RPMI7951 (cell line): ENCODE results near the gene PPIL3. TPM values are rescaled to one million over a fixed set of nuclear protein-coding genes. Genes with fewer than 3 reads are reported as not detected.

Experiments used
- DNase-seq: peaks from one replicate; pipeline ENCODE4 v3.0.0-alpha.2; 2012; ENCODE audit warnings: low read depth
- total RNA-seq: library from RNA; depleted of rRNA; stranded (reverse); fragments of >200 nt; shearing (Covaris generic); gene quantifications from 2 replicates; pipeline ENCODE4 v1.2.3, GENCODE V29; 2014

The PPIL3 gene
- total RNA-seq, 1 experiment from 2014 or later, result 71.6 TPM

DNA sequence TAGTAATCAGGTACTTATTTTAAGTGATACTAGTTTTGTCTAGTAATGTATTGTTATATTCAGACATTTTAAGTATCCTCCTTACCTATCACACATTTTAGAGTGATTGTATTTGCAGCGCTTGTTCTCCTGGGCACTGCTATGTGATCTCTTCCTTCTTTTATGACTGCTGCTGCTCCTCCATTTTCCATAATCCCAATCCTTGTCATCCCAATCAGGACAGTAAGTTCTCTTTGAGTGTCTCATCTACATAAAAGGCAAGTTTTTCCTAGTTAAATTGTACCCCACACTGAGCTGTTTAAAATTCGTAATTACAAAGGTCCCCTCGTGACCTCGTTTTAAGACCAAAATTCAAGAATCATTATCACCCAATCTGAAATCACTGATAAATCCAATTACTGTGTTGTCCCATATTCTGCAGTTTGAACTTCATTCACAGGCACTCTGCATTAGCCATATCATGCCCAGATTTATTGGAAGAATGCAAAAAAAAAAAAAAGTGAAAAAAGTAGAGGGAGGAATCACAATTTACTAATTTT is 27.2 kb downstream of the PPIL3 start:
- DNase-seq, result no peak

DNA sequence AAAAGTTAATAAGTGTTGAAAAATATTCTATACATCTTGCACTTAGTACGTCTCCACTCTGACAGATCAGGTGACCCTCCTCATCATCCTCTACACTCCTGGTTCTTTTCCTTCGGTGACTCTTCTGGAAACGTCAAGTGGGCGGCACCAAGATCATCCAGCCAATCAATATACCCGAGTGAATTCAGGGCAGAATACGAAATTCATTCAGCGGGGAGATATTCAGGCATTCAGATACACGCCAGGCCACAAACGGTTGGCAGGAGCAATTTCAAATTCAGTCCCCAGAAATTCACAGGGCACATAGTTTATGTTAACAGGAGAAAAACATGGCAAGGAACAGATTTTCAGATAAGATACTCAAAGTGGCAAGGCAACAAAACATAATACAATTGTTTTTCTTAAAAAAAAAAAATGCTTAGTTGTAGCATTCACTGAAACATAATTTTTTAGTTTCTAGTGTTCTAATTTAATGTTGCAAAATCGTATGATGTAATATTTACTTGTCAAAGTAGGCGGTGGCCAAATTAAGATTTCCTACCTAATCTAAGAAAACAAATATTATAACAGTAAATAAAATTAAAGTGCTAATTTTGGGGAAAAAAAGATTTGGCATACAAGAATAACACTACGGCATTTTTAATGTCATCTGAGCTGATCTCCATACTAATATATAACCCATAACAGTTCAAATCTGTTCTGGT is 28.6 kb downstream of the PPIL3 start:
- peak; percentile 15 for DNase-seq

DNA sequence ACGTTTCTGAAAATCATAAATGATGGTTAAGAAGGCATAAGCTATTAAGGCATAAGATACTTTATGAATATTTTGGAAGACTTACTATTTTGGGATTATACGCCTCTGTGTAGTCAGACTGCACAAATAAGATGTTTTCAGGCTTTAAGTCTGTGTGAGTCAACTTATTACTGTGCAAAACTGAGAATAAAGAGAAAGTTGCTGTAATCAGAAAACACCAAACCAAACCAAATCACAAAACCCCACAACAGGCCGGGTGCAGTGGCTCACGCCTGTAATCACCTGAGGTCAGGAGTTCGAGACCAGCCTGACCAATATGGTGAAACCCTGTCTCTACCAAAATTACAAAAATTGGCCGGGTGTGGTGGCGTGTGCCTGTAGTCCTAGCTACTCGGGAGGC is 32.1 kb downstream of the PPIL3 start:
- no peak for DNase-seq

DNA sequence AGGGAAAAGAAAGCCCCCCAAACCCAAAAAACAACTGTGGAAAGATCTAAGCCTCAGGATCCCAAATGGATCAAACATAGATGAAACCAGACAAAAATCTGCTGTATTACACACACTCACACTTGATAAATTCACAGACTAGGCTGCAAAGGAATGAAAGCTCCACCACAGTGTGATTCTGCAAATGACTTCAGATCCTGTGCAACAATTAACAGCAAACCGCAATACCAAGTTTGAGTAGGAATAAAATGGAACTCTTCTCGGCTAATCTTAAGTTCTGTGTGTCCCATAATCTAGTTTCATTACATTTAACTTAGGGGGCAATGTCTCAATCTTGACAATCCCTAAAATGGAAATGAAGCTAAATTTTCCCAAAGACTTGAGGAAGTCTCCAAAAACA is 36.3 kb downstream of the PPIL3 start:
- no peak for DNase-seq

GRCh38 chr2:200851398-200852248 is 37.3 kb downstream of the PPIL3 start:
- no peak for DNase-seq

DNA sequence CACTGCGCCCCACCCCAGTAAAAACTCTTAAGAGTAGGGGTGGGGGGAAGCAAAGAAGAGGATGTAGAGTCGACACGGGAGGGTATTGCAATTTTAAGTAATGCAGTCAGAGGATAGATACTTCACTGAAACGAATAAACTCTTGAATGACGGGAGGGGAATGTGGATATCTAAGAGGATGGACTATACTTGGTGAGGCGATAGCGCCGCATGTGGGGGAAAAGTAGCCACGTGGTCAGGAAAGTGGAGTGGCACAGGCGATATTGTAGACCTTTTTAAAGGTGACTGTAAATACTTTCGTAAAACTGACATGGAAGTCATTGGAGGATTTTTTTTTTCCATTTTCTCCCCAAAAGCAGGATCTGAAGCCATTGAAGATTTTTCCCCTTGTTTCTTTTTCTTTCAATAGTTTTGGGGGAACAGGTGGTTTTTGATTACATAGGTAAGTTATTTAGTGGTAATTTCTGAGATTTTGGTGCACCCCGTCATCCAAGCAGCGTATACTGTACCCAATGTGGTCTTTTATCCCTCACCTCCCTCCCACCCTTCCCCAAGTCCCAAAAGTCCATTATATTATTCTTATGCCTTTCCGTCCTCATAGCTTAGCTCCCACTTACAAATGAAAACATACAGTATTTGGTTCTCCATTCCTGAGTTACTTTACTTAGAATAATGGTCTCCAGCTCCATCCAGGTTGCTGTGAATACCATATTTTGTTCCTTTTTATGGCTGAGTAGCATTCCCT is 38.2 kb downstream of the PPIL3 start:
- no peak for DNase-seq

GRCh38 chr2:200847939-200848338 is 40.9 kb downstream of the PPIL3 start:
- DNase-seq, result no peak

DNA sequence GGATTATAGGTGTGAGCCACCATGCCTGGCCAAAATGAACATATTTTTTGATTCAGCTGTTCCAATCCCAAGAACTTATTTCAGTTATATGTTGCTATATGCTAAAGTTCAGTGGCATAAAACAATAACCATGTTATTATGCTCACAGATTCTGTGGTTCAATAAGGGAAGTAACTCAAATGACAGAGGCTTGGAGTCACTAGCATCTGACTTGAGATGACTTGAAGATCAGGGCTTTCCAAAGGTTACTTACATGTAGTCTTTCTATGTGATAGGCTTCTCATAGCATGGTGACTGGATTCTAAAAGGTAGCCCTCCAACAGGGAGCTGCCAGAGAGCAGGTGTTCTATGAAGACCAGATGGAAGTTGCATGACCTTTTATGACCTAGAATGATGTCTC is 41.6 kb downstream of the PPIL3 start:
- no peak for DNase-seq

DNA sequence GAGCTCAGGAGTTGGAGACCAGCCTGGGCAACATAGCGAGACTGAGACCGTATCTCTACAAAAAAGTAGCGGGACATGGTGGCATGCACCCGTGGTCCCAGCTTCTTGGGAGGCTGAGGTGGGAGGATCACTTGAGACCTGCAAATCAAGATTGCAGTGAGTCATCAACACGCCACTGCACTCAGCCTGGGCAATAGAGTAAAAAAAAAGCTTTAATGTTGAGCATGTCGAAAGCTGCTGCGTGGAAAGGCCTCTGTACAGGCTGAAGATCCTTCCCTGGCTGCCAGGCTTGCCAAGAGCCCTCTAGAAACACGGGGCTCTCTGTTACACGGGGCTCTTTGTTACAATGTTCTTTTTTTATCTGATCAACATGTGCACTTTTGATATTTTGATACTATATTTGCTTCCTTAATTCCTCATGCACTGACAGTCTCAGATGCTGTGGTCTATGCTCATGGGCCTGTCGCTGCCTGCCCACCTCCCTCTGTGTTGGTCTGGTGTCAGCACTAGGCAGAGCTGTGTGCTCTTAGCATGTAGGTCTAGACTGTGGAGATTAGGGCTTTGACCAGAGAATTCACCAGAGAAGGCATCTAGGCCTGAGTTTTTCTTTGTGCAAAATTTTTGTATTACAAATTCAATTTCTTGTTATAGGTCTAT is 43.1 kb downstream of the PPIL3 start:
- DNase-seq, result no peak

GRCh38 chr2:200845194-200845593 is 43.7 kb downstream of the PPIL3 start:
- DNase-seq, result no peak

DNA sequence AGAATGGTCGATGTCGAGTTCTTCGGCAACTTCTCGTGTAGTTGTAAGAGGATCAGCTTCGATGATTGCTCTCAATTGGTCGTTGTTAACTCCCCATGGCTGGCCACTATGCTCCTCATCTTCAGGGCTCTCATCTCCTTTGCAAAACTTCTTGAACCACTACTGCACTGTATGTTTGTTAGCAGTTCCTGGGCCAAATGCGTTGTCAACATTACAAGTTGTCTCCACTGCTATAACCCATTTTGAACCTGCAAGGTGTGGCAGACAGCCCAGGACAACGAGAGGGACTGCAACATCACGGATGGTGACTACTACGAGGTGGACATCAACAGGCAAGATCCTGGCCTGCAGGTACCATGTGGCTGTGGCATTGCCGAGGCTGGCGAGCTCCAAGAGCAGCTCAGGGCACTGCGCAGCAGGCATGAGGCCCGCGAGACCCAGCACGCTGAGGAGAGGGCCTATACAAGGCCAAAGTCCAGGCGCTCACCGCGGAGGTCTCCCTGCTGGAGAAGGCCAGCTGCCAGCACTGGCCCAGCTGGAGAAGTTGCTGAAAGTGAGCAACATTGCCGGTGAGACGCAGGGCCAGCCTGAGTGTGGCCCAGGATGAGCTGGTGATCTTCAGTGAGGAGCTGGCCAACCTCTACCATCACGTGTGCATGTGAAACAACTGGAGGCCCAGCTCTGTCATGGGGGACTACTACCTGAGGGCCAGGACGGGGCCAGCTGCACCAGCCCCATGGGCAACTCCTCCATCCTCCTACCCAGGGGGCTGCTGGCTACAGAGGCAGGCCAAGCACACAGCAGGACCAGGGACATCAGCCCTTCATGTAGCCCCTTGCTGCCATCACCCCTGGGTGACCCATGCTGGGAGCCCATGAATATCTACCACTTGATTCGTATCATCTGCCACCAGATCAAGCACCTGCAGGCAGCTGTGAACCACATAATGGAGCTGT is 44.6 kb downstream of the PPIL3 start:
- DNase-seq, result no peak

DNA sequence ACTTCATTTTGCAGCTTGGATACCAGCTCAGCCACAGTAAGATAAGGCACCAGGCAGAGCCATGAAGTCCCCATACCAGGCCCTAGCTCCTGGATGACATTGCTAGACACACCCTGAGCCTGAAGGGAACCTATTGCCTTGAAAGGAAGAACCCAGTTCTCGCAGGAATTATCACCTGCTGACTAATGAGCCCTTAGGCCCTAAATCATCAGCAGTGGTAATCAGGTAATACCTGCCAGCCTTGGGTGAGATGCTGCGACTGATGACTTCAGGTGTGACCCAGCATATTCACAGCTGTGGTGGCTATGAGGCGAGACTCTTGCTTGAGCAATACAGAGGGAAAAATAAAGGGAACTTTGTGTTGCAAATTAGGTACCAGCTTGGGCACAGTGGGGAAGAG is 49.4 kb downstream of the PPIL3 start:
- DNase-seq, result no peak

- no peak for DNase-seq
Measured at GRCh38 chr2:200834701-200835100, 54.2 kb downstream of the PPIL3 start.

DNA sequence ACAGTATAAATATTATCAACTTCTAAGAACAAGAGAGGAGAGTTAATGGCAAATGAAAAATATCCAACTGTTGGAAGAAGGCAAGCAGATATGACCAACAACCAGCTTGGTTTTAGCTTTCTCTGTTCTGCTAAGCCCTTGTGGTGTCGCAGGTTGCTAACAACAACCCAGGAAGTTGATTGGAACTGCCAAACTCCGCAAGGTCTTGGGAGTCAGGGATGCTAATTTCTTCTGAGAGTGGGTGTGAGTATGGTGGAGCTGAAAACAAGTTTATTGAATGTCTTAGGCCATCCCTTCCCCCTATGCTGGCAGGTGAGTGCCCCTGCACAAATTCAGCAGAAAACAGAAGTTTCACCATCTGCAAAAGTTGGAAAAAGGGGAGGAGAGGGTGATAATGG is 59.6 kb downstream of the PPIL3 start:
- DNase-seq, result no peak

GRCh38 chr2:200828572-200829257 is 60.2 kb downstream of the PPIL3 start:
- DNase-seq, result no peak

DNA sequence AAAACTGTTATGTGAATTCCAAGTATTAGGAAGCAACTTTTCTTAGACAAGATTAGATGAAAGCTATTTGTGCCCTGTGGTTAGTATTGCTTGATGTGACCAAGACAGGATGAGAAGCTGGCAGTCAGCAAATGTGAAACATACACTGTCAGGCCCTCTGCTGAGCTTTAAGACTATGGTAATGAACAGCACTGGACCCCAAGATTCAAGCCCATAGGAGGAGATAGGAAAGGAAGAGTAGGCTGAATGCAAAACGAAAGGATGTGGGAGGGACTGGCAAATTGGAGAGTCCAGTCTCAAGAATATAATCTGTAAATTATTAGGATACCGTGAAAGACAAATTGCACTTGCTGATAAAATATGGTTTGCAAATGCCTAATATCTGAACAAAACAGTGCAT is 60.8 kb downstream of the PPIL3 start:
- no peak for DNase-seq

DNA sequence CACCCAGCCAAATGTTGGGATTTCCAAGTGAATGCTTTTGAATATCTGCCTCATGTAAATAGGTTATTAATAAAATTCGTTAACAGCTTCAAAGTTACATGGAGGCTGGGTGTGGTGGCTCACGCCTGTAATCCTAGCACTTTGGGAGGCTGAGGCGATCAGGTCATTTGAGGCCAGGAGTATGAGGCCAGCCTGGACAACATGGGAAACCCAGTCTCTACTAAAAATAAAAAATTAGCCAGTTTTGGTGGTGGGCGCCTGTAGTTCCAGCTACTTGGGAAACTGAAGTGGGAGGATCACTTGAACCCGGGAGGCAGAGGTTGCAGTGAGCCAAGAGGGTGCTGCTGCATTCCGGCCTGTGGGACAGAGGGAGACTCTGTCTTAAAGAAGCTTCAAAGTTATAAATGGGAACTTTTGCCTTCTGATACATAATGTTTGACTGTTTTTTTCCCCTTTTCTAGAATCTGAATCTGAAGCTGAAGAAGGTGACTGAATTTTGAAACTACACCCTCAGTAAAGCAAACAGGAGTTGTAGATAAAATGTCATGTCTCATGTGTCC is 67.1 kb downstream of the PPIL3 start:
- no peak for DNase-seq
